SU-DHL-6 (cell line): ENCODE data around the gene ZSWIM3.

Source experiments
- H2AFZ ChIP-seq: fragments of 200-600 bp; sonication (generic); 2 replicates; pipeline ENCODE4 v1.6.1; 2014; ENCODE audit warnings: low read depth, mild to moderate bottlenecking, moderate library complexity, mixed read lengths, antibody characterized with exemption, low read length; ENCODE audit not compliant: severe bottlenecking
- H3F3A ChIP-seq: fragments of 200-600 bp; shearing (Covaris generic); 2 replicates; pipeline ENCODE4 v1.6.0; 2016; ENCODE audit warnings: antibody characterized with exemption, mild to moderate bottlenecking; ENCODE audit not compliant: insufficient read depth
- H3K27ac ChIP-seq: fragments of 200-600 bp; sonication (generic); 2 replicates; pipeline ENCODE4 v1.5.1; 2016; ENCODE audit warnings: low read depth, mild to moderate bottlenecking, low read length, moderate library complexity, mixed read lengths
- H3K27me3 ChIP-seq: fragments of 200-600 bp; sonication (generic), shearing (Covaris generic); 2 replicates; pipeline ENCODE4 v1.6.0; 2014; ENCODE audit warnings: mild to moderate bottlenecking, low read length
- H3K36me3 ChIP-seq: fragments of 200-600 bp; sonication (generic); 2 replicates; pipeline ENCODE4 v1.6.1; 2014; ENCODE audit warnings: mild to moderate bottlenecking, low read length, mixed read lengths
- H3K4me2 ChIP-seq: fragments of 300-600, 200-600 bp; shearing (Covaris generic), sonication (generic); 2 replicates; pipeline ENCODE4 v1.6.0; 2014; ENCODE audit warnings: low read length, low read depth, mild to moderate bottlenecking; ENCODE audit not compliant: poor library complexity, severe bottlenecking
- H3K4me3 ChIP-seq: fragments of 200-600 bp; sonication (generic); 2 replicates; pipeline ENCODE4 v1.5.1; 2014; ENCODE audit warnings: antibody characterized with exemption, low read length, mild to moderate bottlenecking, mixed read lengths; ENCODE audit not compliant: insufficient read depth, poor library complexity, severe bottlenecking
- H3K79me2 ChIP-seq: fragments of 200-600 bp; sonication (generic); 2 replicates; pipeline ENCODE4 v1.6.1; 2014; ENCODE audit warnings: mild to moderate bottlenecking, low read length, moderate library complexity; ENCODE audit not compliant: insufficient read depth
- H3K9ac ChIP-seq: fragments of 200-600 bp; sonication (generic); 2 replicates; pipeline ENCODE4 v1.7.0; 2014; ENCODE audit warnings: mild to moderate bottlenecking, low read length
- H3K9me2 ChIP-seq: fragments of 200-600 bp; sonication (generic); replicated peaks from 2 replicates; pipeline ENCODE4 v1.6.1; 2014; ENCODE audit warnings: low read length; ENCODE audit not compliant: insufficient read depth
- H3K9me3 ChIP-seq: fragments of 200-600 bp; sonication (generic); 2 replicates; pipeline ENCODE4 v1.6.1; 2014; ENCODE audit warnings: low read length, mixed read lengths; ENCODE audit not compliant: insufficient read depth
- H4K20me1 ChIP-seq: fragments of 200-600 bp; sonication (generic); 2 replicates; pipeline ENCODE4 v1.6.1; 2014; ENCODE audit warnings: low read depth, mild to moderate bottlenecking, antibody characterized with exemption, low read length, moderate library complexity, mixed read lengths
- CTCF ChIP-seq: fragments of 200-600 bp; sonication (generic); IDR thresholded peaks from one replicate; pipeline ENCODE4 v1.5.1; 2017; ENCODE audit warnings: antibody characterized with exemption, mild to moderate bottlenecking, low read length, moderate library complexity; ENCODE audit not compliant: insufficient read depth, poor library complexity, severe bottlenecking
- EZH2phosphoT487 ChIP-seq: fragments of 200-600 bp; sonication (generic), shearing (Covaris generic); conservative IDR thresholded peaks from 2 replicates; pipeline ENCODE4 v1.6.1; 2018; ENCODE audit warnings: mild to moderate bottlenecking, antibody characterized with exemption, low read length, moderate library complexity, mixed read lengths

ZSWIM3 gene

GRCh38 chr20:45823949-45824835, 33.2 kb upstream of the ZSWIM3 start:
- no peaks in the 10 kb centered on the region for H3K27me3 ChIP-seq
- H3K36me3 ChIP-seq: no peaks in the 10 kb centered on the region
- H3K27ac ChIP-seq: no peak overlapping the region
- H3K4me2 ChIP-seq: no peak overlapping the region
- H4K20me1 ChIP-seq: no peaks in the 10 kb centered on the region
- no peak overlapping the region for H3K4me3 ChIP-seq
- H3K9ac ChIP-seq: no peak overlapping the region
- H2AFZ ChIP-seq: no peak overlapping the region
- no peaks in the 10 kb centered on the region for H3F3A ChIP-seq
- H3K9me3 ChIP-seq: no peaks in the 10 kb centered on the region
- no peaks in the 10 kb centered on the region for H3K79me2 ChIP-seq
- no peak for TF ChIP-seq EZH2phosphoT487
- TF ChIP-seq CTCF: peak; percentile 11
- no peaks in the 10 kb centered on the region for H3K9me2 ChIP-seq

- H3K4me2 ChIP-seq: no peak overlapping the region
- TF ChIP-seq CTCF (no peak), EZH2phosphoT487 (no peak)
- no peak overlapping the region for H3K9ac ChIP-seq
- H2AFZ ChIP-seq: no peak overlapping the region
- no peaks in the 10 kb centered on the region for H3K79me2 ChIP-seq
- no peaks in the 10 kb centered on the region for H3F3A ChIP-seq
- H3K4me3 ChIP-seq: no peak overlapping the region
- no peaks in the 10 kb centered on the region for H3K9me3 ChIP-seq
- no peaks in the 10 kb centered on the region for H3K27me3 ChIP-seq
- H3K36me3 ChIP-seq: no peaks in the 10 kb centered on the region
- H3K9me2 ChIP-seq: no peaks in the 10 kb centered on the region
- no peak overlapping the region for H3K27ac ChIP-seq
- no peaks in the 10 kb centered on the region for H4K20me1 ChIP-seq
Observed at GRCh38 chr20:45826381-45827019, 30.9 kb upstream of the ZSWIM3 start.

GRCh38 chr20:45827030-45827652, 30.3 kb upstream of the ZSWIM3 start, which contains the start of gene TNNC2:
TNNC2 (minus strand) TSS chr20:45827312; CDS start chr20:45827248, 64 bp downstream.
- H4K20me1 ChIP-seq: no peaks in the 10 kb centered on the region
- H3F3A ChIP-seq: no peaks in the 10 kb centered on the region
- H2AFZ ChIP-seq: no peak within 1 kb of the TSS
- no peak for TF ChIP-seq CTCF
- no peak for TF ChIP-seq EZH2phosphoT487
- H3K27ac ChIP-seq: no peak within 1 kb of the TSS
- no peaks in the 10 kb centered on the region for H3K9me2 ChIP-seq
- H3K79me2 ChIP-seq: no peaks in the 10 kb centered on the region
- H3K9me3 ChIP-seq: no peaks in the 10 kb centered on the region
- no peak within 1 kb of the TSS for H3K4me3 ChIP-seq
- no peak within 1 kb of the TSS for H3K9ac ChIP-seq
- no peaks in the 10 kb centered on the region for H3K27me3 ChIP-seq
- no peak within 1 kb of the TSS for H3K4me2 ChIP-seq
- no peaks in the 10 kb centered on the region for H3K36me3 ChIP-seq
